ENCODE data around the gene COA1.
"Not testable (repeated sequence)": the region's sequence is repeated elsewhere in the genome, so short reads cannot be mapped to it uniquely, and the experiment has no call there.

Gene COA1

DNA sequence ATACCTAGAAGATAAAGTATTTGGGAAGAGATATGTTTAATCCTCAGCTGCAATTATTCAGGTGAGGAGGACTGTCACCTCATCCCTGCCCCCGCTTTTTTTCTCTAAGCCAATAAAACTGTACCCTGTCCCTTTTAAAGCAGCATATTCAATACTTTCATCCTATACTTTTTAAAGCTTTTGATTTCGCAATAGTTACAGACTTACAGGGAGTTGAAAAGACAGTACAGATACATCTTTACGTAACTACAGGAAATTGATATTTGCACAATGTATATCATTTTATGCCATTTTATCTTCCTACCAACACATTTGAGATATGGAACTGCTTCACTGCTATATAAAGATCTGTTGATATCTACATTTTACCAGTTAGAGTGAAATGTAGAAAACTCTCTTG is 98.8 kb downstream of the COA1 start:
- DNase-seq (ENCODE audit: low read depth, low spot score) = no peak

DNA sequence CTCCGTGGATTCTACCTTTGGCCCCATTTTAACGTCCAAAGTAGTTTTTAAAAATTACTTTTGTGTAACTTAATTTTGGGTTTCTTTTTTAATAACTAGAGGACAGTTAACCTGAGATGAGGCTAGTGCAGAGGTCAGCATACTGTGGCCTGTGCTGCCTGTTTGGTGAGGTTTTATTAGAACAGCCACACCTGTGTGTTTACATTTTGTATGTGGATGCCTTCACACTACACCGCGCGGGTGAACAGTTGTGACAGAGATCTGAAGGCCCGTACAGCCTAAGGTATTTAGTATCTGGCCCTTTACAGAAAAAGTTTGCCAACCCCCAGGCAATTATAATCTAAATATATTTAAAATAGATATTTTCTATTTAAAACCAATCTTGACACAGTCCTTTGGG is 99.5 kb downstream of the COA1 start:
- DNase-seq (ENCODE audit: low read depth, low spot score) = no peak

DNA sequence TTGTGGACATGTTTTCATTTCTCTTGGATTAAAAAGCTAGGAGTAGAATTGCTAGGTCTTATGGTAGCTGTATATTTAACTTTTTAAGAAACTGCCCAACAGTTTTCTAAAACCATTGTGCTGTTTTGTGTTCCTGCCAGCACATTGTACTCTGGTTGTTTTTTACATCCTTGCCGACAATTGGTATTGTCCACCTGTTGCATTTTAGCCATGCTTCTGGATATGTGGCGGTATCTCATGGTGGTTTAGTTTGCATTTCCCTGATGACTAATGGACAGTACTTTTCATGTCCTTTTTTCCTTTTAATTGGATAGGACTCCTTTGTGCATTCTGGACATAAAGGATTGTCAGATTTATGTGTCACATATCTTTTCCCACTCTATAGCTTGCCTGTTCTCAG is 100.9 kb downstream of the COA1 start:
- no peak for DNase-seq (ENCODE audit: low read depth, low spot score)

DNA sequence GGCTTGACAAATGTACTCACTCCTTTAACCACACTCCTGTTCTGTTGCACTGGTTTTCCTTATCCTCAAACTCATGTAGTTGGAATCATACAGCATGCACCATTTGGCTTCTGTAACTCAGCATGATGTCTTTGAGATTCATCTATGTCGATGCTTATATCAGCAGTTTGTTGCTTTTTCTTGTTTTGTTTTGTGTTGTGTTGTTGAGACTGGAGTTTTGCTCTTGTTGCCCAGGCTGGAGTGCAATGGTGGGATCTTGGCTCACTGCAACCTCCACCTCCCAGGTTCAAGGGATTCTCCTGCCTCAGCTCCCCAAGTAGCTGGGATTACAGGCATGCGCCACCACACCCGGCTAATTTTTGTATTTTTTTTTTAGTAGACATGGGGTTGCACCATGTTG is 101.5 kb downstream of the COA1 start:
- DNase-seq (ENCODE audit: low read depth, low spot score) = not testable (repeated sequence)

DNA sequence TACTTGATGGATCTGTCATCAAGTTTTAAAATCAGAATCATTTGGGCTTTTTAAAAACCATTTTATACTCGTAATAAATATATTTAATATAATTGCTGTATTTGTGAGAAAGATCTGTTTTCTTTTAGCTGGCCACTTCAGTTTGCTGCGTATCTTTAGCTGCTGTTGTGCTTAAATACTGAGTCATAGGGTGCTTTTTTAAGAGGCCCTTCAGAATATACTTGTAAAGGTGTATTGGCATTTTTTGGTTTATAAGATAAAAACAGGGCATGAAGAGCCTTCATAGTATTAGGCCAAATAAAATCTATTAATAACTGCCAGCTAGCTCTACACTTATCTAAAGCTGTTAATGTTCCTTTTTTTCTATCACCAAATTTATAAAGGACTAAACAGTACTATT is 102.6 kb downstream of the COA1 start:
- DNase-seq (ENCODE audit: low read depth, low spot score) = no peak

DNA sequence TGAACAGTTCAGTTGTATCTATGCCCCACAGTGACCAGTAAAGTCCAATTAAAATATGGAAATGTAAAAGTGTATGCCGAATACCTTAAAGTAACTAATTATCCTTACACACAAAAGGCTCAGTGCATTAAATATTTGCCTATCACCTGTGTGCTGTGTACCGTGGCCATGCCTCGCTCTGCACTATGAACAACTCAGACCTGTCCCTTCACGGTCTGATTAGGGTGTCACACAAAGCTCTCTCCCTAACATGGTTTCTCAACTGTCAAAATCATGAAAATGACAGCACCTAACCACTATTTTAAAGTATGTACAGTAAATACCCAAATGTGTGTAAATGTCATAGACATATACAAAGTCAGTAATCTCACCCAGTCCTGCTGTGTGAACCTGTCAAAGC is 103.3 kb downstream of the COA1 start:
- DNase-seq (ENCODE audit: low read depth, low spot score) = no peak

DNA sequence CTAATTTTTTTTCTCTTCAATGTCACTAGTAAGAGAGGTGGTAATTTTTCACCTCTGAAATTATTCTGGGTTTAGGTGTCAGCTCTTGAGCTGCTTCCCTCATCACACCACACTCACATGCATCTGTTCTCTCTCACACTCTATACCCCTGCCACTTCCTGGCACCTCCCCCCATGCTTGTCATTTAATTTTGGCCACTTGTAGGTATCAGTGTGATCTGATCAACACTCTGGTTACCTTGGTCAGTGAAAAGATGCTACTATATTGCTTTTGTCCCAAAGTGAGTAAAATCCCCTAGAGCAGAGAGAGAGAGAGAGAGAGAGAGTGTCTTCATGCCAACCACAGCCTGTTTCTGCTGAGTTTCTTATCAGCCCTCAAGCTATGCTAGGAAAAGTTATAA is 103.9 kb downstream of the COA1 start:
- no peak for DNase-seq (ENCODE audit: low read depth, low spot score)

DNA sequence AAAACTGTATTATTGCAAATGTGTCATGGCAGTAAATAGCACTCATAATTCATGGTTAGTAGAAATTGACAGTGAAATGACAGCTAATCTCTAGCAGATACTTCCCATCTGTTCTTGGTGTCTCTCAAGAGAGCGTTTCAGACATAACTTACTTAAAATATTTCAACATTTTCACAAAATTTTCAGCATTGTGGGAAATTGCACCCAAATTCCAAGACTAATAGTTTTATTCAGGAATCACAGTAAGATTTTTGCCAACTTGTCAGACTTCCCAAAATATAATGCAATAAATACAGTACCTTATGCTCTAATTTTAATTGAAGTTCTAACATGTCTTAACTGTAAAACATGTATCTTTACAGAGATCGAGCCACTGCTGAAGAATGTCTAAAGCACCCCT is 105.2 kb downstream of the COA1 start:
- no peak for DNase-seq (ENCODE audit: low read depth, low spot score)

DNA sequence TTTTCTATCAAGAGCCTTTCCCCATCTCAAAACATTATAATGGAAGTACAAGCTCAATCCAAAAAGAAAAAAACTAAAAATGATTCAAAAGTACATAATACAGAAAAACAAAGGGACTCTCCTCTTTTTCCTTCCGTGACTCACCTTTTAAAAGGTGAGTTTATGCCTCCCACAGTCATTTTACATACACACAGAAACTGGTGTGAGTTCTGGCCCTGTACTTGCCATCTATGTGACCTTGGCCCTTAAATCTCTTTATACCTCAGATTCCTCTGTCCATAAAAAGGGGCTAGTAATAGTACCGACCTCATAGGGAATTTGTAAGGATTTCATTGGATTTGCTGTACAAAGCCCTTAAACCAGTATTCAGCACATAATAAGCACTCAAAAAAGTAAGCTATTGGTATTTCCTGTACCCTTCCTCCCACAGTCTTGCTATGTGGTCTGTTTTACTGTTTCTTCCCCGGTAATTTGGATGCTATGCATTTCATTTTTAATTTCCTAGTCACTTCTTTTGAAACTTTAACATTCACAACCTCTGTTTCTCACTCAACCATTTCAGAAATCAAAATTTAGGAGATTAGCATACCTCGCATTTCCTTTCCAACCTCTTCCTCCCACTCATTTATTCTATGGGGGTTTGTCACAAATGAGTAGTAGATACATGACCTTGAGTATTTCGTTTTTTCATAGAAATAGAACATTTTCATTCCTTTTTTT is 107.4 kb downstream of the COA1 start:
- DNase-seq (ENCODE audit: low read depth, low spot score) = no peak

DNA sequence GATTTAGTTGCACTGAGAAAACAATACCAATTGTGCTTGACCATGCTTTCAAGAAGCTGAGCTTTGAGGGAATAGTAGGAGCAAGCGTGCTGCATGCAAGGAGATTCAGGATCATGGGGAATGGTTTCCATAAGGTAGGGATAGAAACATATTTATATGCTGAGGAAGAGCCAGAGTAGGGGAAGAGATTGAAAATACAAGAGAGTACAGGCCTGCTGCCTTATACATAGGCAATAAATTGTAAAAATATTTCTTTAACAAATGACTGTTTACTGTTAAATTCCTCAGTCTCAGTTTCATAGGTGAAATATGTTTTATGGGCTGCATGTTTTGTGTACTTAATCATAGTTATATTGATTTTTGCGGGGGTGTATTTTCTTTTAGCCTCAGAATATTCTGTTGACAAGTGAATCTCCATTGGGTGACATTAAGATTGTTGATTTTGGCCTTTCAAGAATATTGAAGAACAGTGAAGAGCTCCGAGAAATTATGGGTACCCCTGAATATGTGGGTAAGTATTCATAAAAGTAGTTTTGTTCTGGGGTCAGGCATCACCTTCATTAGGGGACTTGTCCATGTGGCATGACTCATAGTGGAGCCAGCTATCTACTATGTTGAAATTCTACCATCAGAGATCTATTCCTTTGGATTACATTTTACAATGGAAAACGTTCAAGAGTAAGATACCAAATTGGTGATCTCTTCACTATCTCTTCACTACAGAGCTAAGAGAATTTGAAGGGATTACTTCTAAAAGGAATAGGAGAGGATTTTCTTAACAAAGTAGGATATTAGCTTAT is 109.9 kb downstream of the COA1 start:
- no peak for DNase-seq (ENCODE audit: low read depth, low spot score)

DNA sequence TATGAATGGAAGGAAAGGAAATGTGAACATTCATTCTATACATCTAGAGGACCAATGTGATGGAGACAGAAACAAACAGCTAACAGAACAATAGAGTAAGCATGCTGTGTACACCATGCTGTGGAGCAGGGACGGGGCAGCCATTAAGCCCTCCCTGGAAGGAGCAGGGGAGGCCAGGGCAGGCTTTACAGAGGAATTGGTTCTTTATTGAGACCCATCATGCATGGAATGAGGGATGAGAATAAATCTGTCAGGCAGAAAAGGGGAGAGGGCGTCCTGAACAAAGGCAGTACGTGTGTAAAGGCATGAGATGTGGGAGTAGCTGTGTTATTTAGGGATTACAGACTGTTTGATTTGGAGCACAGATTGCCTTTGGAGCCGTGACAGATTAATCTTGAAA is 111.2 kb downstream of the COA1 start:
- DNase-seq (ENCODE audit: low read depth, low spot score) = no peak

DNA sequence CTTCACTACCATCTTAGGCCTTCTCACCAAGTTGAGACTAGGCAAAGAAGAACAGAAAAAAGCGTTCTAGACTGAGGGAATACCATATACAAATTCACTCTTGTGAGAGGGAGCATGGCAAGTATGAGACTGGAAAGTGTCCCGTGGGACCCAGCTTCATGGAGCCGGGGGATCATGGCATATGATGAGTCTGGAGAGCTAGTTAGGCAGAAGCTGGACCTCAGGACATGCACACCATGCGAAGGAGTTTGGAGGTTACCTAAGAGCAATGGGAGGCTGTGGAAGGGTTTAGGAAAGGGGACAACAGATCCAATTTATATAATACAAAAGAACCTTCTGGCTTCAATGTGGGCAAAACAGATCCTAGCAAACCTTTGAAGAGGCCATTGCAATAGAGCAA is 112.3 kb downstream of the COA1 start:
- DNase-seq (ENCODE audit: low read depth, low spot score) = no peak

DNA sequence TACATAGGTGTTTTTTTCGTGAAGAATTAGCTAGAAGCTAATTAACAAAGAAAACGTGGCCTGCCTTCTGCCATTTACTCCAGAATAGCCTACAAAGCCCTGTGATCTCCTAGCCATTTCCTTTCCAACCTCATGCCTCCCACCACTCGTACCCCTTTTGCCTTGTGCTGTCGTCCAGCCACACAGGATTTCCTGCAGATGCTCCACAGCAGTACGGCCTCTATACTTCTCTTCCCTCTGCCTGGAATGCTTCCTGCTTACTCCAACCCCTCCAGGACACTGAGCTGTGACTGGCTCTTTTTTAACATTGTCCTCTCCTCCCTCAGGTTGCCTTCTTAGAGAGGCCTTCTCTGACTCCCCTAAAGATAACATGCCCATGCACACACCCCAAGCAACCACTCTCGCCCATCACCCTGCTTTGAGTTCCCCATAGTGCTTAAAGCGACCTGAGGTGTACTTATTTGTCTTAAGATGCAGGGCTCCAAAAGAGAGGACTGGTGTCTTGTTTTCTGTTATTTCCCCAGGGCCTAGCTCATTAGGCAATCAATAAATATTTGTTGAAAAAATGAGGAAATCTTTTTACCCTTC is 113.7 kb downstream of the COA1 start:
- DNase-seq (ENCODE audit: low read depth, low spot score) = no peak

DNA sequence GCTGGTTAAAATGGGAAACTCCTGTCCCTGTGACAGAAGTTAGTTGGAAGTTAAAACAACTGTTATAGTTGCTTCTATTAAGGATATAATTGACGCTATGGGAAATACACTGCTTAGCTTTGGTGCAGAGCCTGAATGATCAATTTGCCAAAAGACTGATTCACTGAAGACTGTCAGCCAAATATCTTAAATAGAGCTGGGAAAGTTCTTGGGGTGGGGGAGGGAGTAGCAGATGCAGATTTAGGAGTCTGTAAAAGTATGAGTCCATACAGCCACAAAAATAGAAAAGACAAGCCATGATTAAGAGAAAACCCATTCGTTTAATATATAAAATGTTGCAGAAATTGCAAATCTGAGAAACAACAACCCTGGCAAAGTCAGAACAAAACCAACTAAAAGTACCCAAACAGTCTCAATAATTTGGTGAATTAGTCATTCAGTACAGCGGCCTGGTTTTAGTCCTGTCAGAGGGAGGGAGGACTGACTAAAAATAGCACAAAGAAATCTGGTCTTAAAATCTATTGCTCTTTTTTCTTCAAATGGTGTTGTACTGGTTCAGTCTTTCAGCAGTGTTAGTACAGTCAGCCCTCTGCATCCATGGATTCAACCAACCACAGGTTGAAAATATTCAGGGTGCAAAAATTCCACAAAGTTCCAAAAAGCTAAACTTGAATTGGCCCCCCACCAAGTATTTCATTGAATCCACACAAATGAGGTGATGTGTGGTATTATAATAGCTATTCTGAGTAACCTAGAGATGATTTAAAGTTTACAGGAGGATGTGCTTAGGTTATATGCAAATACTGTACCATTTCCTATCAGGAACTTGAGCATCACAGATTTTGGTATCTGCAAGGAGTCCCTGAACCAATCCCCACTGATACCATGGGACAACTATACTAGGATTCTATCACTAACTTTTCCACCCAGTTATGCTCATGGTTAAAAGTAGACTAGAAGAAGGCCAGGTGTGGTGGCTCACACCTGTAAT is 116.4 kb downstream of the COA1 start:
- DNase-seq (ENCODE audit: low read depth, low spot score) = no peak

DNA sequence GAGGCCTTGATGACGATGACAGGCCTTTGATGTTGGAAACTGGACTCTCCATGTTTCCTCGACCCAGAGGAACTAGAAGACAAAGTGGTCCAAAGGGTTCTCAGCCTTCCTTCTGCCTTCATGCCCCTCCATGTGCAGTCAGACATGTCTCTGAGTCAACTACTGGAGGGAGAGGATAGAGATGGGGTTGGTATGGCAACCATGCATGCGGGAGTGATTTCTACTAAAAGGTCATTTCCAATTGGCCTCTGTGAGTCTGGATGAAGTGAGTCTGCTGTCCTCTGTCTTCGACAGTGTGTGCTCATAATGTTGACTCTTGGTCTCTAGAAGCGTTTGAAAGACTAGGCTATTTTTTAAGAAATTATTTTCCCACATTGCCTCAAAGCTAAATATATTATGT is 117.2 kb downstream of the COA1 start:
- no peak for DNase-seq (ENCODE audit: low read depth, low spot score)

DNA sequence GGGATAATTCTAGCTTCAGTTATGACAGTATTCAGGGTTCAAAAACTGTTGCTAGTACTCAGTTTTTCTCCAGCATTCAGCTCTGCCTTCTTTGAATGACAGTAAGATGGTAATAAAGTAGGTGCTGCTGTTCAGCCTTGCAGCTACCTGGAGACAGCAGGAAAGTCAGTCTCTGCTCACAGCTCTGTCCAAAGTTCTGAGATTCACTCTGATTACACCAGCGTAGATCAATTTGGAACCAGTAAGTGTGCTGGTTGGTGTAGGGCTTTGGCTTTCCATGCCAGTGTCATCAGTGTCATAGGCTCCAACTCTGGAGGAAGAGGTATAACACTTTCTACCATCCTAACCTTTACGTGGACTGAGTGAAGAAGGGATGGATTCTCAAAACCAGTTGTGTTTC is 120.2 kb downstream of the COA1 start:
- no peak for DNase-seq (ENCODE audit: low read depth, low spot score)

DNA sequence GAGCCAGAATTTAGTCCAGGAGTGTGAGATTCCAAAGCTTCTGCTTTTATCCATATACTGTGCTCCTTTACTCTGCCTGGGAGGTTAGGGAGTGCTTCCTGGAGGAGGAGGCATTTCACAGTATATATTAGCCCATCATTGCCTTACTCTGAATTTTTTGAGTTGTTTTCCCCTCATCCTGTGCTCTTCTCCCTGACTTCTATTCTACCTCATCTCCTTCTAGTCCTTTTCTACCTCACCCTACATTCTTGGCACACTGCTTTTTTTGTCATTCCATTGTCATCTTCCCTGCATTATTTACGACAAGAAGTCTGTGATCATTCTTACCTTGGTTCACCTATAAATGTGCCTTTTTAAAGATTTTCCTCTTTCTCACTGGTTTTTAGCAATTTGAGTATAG is 125.1 kb downstream of the COA1 start:
- DNase-seq (ENCODE audit: low read depth, low spot score) = no peak

DNA sequence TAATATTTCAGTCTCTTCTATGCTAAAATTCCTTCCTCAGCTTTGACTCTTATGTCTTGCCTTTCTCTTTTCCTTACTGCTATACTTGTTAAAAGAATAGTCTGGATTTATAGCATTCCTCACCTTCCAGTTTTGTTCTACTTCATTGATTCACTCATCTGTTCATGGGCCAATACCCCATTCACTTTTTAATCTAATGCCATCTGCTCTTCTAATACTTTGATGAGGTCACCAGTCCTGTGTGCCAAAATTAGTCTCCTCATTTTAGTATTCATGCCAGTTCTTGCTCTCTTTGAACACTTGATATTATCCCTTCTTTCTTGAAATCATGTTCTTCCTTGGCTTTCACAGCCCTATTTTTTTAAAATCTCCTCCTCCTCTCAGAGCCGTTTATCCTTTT is 127.1 kb downstream of the COA1 start:
- DNase-seq (ENCODE audit: low read depth, low spot score) = no peak

DNA sequence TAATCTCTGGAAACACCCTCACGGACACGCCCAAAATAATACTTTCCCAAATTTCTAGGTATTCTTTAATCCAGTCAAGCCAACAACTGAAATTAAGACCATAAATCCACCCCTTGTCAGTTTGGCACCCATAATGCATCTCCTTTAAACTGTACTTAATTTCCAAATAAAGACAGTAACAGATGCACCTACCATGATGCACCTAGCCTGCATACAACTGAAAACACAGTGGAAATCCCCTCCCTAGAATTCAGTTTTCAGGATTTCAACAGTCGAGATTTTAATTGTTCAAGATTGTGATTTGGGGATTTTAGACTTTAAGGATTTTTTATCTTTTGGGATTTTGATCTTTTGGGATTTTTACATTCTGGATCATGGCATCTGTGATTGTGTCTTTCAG is 129.3 kb downstream of the COA1 start:
- DNase-seq (ENCODE audit: low read depth, low spot score) = no peak

DNA sequence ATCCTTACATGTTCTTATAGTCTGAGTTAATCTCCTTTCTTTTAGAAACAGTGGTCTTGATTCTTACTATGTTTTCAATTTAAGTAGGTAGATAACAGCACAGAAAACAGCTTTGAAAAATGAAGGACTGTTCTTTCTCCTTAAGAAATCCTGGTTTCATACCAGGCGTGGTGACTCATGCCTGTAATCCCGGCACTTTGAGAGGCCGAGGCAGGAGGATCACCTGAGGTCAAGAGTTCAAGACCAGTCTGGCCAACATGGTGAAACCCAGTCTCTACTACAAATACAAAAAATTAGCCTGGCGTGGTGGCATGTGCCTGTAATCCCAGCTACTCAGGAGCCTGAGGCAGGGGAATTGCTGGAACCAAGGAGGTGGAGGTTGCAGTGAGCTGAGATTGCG is 132.9 kb downstream of the COA1 start:
- DNase-seq (ENCODE audit: low read depth, low spot score) = not testable (repeated sequence)

DNA sequence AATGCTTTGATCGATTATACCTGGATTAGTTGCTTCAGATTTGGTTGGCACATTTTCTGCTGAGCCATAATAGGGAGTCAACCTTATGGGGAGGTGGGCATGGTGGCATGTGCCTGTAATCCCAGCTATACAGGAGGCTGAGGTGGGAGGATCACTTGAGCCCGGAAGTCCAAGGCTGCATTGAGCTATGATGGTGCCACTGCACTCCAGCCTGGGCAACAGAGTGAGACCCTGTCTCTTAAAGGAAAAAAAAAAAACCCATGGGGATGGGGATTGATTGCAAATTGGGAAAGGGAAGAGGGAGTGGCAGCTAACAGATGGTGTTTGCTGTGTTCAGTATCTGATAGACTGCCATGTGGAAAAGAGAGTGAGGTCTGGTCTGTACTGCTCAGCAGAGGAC is 135.3 kb downstream of the COA1 start:
- DNase-seq (ENCODE audit: low read depth, low spot score) = no peak

DNA sequence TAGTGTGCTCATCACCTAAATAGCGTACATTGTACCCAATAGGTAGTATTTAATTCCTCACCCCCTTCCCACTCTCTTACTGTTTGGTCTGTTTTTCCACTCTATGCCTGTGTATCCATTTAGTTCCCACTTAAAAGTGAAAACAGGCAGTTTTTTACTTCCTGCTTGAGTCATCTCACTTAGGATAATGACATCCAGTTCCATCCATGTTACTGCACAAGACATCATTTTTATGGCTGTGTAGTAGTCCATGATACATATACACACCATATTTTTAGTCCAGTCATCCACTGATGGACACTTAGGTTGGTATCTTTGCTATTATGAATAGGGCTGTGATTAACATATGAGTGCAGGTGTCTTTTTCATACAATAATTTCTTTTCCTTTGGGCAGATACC is 136.3 kb downstream of the COA1 start:
- no peak for DNase-seq (ENCODE audit: low read depth, low spot score)
